ELR (cell line): ENCODE data around the gene ANKAR.
"Not testable (repeated sequence)": the region's sequence is repeated elsewhere in the genome, so short reads cannot be mapped to it uniquely, and the experiment has no call there.

Experiments used
- DNase-seq: peaks from one replicate; pipeline ENCODE4 v3.0.0-alpha.2; 2015; ENCODE audit warnings: low read depth

The ANKAR gene

GRCh38 chr2:189660803-189661147 lies 13.7 kb upstream of the ANKAR start:
- DNase-seq, result no peak

GRCh38 chr2:189661148-189661956 lies 13.1 kb upstream of the ANKAR start, which contains the start of gene ASNSD1:
Gene ASNSD1, plus strand, starts transcription at chr2:189661459. Its CDS starts 4,674 bp downstream, at chr2:189666133.
- peak; percentile 100 for DNase-seq

DNA sequence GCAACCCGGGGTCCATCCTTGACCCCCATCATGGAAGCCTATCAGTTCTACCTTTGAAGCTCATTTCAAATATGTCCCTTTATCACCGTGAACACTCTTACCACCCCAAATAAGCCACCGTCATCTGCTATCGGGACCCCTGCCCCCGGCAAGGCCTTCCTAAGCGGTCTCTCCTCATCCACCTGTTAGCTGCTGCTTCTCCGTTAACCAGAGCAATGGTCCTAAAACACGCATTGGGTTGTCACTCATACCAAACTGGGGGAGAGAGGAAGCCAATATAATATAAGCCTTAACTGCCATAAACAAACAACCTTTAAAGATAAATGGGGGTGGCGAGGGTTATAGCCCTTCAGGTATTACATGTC lies 12.5 kb upstream of the ANKAR start:
- DNase-seq, result no peak

DNA sequence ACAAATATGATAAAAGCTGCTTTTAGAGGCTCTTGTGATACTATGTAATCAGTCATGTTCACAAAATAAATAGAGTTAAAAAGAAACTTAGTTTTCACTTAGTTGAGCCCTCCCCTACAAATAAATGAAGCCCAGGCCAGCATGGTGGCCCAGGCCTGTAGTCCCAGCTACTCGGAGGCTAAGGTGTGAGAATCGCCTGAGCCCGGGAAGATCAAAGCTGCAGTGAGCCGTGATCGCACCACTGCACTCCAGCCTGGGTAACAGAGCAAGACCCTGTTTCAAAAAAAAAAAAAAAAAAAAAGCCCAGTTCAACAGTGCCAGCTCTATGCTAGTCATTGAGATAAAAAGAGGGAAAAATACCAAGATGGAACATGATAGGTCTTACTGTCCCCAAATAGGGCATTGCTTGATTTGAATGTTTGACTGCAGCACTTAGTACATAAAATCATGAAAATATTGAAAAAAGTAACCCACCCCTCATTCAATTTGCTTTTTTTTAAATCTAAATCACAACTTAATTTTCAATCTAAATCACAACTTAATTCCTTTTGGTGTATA lies 11.7 kb upstream of the ANKAR start:
- no peak for DNase-seq

- DNase-seq, result not testable (repeated sequence)
Measured at GRCh38 chr2:189663319-189663718, 11.2 kb upstream of the ANKAR start.

DNA sequence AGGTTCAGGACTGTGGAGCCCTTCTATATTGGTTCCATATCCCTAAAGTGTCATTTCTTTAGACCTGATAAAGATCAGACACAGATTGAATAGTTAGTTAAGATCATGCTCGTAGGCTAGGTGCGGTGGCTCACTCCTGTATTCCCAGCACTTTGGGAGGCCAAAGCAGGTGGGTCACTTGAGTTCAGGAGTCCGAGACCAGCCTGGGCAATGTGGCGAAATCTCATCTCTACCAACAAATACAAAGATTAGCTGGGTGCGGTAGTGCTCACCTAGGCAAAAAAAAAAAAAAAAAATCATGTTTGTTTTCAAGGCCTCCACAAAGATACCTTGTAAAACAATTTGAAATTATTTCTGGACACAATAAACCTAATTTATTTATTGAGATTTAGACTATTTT lies 4.6 kb upstream of the ANKAR start:
- DNase-seq, result no peak

- peak; percentile 33 for DNase-seq
Measured at GRCh38 chr2:189673661-189674373, 653 bp upstream of the ANKAR start.

- no peak for DNase-seq
Measured at GRCh38 chr2:189676471-189676870, 2.0 kb downstream of the ANKAR start.

DNA sequence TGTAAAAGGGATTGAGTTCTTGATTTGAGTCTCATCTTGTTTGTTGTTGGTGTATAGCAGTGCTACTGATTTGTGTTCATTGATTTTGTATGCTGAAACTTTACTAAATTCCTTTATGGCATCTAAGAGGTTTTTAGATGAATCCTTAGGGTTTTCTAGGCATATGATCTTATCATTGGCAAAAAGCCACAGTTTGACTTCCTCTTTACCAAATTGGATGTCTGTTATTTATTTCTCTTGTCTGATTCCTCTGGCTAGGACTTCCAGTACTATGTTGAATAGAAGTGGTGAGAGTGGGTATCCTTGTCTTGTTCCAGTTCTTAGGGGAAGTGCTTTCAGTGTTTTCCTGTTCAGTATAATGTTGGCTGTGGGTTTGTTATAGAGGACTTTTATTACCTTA lies 4.8 kb downstream of the ANKAR start:
- DNase-seq, result no peak

DNA sequence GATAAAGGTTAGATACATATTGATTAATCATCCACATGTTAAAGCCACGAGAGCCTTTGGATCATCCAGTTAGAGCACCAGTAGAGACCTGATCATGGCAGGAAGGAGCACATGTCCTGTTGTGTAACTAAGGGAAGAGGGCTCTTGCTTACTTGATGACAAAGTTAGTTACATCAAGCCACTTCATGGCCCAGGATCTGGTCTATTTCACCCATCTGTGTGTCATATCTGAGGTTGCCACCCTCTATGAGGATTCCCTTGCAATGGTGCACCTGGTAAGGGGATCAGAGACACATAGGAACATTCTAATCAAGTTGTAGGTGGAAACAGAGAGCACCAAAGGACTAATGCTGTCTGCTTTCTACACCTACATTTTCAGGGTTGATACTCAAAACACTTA lies 6.7 kb downstream of the ANKAR start:
- no peak for DNase-seq

- DNase-seq, result no peak
Measured at GRCh38 chr2:189681903-189682302, 7.4 kb downstream of the ANKAR start.

- DNase-seq, result peak; percentile 22
Measured at GRCh38 chr2:189683348-189683747, 8.9 kb downstream of the ANKAR start.

- DNase-seq, result no peak
Measured at GRCh38 chr2:189684811-189685210, 10.3 kb downstream of the ANKAR start.

DNA sequence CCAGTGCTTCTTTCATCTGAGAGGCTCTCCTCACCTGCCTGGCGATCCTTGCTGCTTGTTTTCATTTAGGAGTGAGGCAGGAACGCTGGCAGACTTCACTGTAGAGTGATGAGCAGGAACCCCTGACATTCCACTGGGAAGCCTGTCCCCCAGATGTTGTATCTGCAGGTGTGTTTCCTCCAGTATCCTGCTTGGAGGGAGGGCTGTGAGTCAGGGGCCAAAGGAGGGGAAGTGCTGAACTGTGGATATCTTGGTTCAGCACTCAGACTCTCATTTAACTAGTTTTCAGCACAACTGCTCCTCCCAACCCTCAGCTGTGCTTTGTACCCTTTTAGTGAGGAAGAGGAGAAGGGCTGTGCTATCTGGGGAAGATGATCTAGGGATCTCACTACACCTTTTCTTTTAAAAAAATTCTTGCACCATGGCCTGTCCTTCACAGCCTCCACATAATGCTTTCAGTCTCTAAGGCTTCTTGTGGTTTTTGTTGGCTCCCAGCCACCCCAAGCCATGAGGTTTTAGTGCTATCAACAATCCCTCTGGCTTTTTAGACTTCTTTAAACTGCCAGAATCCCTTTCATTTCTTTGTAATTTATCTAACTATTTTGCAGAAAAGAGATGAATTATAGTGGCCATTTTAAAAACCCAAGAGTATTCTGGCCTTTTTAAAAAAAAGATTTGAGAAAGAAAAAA lies 11.2 kb downstream of the ANKAR start:
- peak; percentile 50 for DNase-seq

- DNase-seq, result not testable (repeated sequence)
Measured at GRCh38 chr2:189687796-189688195, 13.3 kb downstream of the ANKAR start.

DNA sequence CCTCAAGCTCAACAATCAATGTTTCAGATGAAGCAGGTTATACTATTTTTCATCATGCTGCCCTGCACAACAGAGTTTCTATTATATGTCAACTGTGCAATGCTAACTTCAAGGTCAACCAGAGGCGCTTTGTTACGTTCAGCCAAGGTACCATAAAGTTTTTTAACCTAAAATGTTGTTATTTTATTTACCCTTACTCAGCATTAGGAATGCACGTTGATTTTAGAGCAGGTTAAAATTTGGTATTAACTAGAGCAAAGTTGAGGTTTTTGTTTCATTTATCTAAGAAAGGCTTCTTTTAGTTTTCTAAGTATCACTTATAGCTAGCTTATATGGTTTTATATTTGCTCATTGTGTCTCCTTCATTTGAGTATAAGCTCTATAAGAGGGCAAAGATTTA lies 21.8 kb downstream of the ANKAR start:
- no peak for DNase-seq

DNA sequence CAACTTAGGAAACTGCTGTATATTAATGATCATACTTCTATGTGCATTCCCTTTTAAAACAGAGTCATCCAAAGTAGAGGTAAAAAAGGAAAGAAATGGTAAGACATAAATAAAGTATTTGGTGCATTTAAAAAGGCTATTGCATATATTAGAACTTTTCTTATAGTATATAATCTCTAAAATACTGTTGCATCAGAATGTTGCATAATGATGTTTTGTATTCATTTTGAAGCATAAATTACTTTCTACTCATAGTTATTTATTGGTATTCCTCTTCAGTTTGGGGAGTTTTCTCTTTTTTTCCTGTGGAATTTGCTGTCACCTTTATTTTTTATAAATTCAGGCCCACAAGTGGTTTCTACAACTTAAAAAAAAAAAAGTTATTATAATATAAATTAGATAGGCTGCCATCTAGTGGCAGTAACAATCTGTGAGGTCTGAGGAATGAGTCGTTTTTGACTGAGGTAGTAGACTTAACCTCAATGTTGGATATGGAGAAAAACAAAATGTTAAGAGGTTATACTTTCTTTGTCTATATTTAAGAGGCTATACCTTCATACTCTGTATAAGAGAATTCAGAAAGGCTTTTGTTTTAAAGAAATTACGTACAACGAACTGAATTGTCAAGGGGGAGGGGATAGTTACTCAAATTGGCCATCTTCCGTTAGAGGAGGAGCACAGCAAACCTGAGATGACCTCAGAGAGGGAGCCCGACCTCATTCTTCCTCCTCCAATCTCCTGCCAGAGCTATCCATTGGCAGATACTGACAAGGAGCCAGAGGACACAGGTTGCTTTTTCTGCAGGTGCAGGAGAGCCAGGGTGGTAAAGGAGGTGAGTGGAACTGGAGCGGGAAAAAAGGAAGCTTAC lies 23.8 kb downstream of the ANKAR start:
- peak; percentile 72 for DNase-seq

GRCh38 chr2:189700681-189701080 lies 26.2 kb downstream of the ANKAR start:
- DNase-seq, result no peak

DNA sequence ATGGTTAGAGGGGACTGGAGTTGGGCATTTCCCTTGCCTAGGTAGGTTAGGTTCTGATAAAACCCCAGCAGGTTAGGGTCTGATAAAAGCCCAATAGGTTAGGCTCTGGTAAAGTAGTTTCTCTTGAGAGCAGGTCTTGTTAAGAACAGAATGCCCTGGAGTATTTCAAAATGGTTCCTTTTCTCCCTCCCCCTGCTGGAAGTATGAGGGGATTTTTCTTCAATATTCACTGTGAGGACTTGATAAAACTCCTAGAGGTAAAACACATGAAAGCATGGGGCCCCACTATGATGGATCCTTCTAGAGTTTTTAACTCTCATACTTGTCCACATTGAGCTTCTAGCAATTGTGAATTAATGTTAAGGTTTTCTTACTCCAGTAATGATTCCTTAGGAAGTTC lies 27.6 kb downstream of the ANKAR start:
- peak; percentile 46 for DNase-seq

- no peak for DNase-seq
Measured at GRCh38 chr2:189709501-189710221, 35.2 kb downstream of the ANKAR start.

DNA sequence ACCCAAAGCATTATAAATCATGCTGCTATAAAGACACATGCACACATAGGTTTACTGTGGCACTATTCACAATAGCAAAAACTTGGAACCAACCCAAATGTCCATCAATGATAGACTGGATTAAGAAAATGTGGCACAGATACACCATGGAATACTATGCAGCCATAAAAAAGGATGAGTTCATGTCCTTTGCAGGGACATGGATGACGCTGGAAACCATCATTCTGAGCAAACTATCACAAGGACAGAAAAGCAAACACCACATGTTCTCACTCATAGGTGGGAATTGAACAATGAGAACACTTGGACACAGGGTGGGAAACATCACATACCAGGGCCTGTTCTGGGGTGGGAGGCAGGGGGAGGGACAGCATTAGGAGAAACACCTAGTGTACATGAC lies 43.1 kb downstream of the ANKAR start:
- DNase-seq, result not testable (repeated sequence)
